ENCODE measurements around the gene MSRB3.
"Not testable (repeated sequence)": the region's sequence is repeated elsewhere in the genome, so short reads cannot be mapped to it uniquely, and the experiment has no call there.

MSRB3 gene

GRCh38 chr12:65292241-65292640, 13.8 kb downstream of the MSRB3 start:
- DNase-seq, result no peak

- DNase-seq, result no peak
Observed at GRCh38 chr12:65293735-65294134, 15.3 kb downstream of the MSRB3 start.

DNA sequence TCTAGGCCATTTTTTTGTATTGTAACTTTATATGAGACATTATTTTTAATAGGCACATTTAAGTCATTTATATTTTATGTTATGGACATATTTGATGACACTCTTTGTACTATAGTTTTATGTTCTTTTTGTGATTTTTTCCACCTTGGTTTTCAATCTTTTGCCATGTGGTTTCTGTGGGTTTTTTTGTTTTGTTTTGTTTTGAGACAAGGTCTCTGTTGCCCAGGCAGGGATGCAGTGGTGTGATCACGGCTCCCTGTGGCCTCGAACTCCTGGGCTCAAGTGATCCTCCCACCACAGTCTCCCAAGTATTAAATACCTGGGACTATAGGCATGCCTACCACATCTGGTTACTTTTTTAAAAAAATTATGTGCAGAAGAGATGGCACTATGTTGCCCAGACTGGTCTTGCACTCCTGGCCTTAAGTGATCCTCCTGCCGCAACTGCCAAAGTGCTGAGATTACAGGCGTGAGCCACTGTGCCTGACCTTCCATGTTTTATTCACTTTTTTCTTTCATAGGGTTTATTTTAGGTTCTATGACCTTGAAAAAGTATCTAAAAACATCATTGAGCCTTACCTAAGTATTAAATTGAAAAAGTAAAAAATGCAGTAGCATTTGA, 16.3 kb downstream of the MSRB3 start:
- DNase-seq, result no peak

- no peak for DNase-seq
Observed at GRCh38 chr12:65296508-65297265, 18.2 kb downstream of the MSRB3 start.

GRCh38 chr12:65300097-65300496, 21.6 kb downstream of the MSRB3 start:
- DNase-seq, result no peak

- peak in 1 of 2 experiments; percentile 31 for DNase-seq
Observed at GRCh38 chr12:65300679-65301349, 22.3 kb downstream of the MSRB3 start.

GRCh38 chr12:65302891-65303290, 24.4 kb downstream of the MSRB3 start:
- DNase-seq, result no peak

- DNase-seq, result no peak
Observed at GRCh38 chr12:65305346-65305950, 27.0 kb downstream of the MSRB3 start.

GRCh38 chr12:65306366-65307168, 28.1 kb downstream of the MSRB3 start:
- peak; percentile 21 to 36 for DNase-seq

GRCh38 chr12:65307169-65307501, 28.7 kb downstream of the MSRB3 start:
- no peak for DNase-seq

DNA sequence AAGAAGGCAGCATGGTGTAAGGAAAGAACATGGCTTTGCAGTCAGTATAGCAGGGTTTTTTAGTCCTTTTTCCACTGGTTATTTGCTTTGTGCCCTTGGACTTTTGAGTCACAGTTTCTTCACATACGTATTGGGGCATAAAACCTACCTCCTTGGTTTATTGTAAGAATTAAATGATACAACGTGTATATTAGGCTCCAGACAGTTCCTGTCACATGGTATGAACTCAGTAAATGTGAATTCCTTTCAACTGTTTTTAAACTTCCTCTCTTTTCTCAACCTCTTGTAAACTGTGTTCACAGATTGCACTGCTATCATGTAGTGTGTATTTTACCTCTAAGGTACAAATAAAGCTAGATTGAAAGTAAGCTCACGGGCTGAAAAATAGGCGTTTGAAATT, 29.5 kb downstream of the MSRB3 start:
- DNase-seq, result no peak

DNA sequence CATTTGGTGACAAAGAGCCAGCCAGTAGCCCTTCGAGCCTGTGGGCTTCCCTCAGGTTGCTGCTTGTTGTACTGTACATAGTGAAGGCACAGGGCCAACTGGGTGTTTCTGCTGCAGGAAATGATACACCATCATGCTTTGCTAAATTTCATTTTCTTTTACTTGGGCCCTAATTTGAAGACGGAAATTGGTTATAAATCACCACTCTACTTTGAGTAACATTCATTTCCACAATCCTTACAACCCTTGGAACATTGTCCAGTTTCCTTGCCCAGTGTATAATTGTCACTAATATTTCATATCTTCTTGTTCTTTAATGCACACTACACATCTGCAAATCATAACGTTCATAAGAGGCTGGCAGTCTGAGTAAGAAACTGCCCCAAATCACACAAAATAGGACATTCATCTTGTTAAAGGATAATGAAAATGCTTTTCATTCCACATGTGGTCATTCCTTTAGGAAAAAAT, 30.2 kb downstream of the MSRB3 start:
- DNase-seq, result no peak

DNA sequence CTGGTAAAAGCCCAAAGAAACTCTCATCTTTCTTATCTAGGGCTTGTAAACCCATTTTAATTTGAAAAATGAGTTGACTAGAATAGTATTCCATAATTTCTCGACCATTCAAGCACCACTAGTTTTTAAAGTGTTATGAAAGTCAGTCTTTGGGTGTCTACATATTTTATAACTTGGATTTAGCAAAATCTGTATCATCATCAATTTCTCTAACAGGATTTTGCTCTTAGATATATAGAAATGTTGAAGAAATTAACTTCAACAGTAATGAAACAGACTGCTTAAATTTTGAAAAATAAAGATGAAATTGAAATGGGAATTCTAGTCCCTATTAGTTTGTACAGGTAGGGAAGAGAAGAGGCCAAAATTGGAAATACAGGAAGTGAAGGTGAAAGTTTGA, 32.8 kb downstream of the MSRB3 start:
- no peak for DNase-seq

GRCh38 chr12:65313719-65314317, 35.3 kb downstream of the MSRB3 start:
- DNase-seq, result peak; percentile 14 to 22

DNA sequence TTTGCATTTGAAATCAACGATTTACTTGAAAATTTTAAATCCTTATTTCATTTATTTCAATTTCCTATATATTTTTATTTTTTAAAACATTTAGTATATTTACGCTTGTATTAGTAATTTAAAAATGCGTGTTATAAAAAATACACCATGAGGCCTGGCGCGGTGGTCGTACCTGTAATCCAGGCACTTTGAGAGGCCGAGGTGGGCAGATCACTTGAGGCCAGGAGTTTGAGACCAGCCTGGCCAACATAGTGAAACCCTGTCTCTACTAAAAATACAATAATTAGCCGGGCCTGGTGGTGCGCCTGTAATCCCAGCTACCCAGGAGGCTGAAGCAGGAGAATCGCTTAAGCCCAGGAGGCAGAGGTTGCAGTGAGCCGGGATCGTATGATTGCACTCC, 36.8 kb downstream of the MSRB3 start:
- not testable (repeated sequence) for DNase-seq

- no peak for DNase-seq
Observed at GRCh38 chr12:65318186-65318685, 39.8 kb downstream of the MSRB3 start.

DNA sequence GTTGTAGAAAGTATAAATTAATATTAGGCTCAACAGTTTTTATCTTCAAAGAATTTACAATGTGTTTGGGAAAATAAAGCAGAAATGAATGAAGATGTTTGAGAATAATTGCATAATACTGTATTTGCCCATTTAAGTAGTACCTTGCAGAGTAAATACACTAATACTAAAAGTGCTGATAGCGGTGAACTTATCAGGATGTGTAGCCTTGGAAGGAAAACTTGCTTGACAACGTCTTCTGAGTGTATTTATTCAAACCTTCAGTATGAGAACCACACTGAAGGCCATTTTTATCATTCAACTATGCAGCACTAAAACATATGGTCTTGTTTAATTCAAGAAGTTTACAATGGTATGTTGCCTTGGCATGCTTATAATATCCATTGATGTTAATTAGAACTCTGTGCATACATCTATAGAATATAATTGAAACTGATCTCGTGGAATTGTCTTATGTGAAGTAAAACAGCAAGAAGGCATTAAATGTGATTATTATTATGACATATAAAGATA, 41.3 kb downstream of the MSRB3 start:
- DNase-seq, result no peak

GRCh38 chr12:65323070-65323469, 44.6 kb downstream of the MSRB3 start:
- no peak for DNase-seq

- DNase-seq, result no peak
Observed at GRCh38 chr12:65324056-65324455, 45.6 kb downstream of the MSRB3 start.

DNA sequence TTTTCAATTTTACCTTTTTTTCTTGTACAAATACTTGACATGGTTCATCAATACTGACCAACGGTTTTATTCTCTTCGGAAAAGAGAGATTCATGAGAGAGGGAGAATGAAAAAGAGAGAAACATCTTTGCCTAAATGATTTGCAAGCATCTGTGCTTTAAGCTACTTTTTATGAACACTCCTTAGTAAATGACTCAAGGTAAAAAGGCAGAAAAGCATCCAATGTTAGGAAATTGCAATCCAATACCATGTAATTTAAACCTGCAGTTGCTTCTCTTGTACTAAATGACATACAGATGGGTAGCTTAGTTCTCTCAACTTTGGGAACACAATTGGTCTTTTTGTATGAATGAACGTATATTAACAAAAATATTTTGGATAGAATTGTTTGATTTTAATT, 46.1 kb downstream of the MSRB3 start:
- no peak for DNase-seq

- no peak for DNase-seq
Observed at GRCh38 chr12:65325183-65325582, 46.7 kb downstream of the MSRB3 start.

- no peak for DNase-seq
Observed at GRCh38 chr12:65326616-65327015, 48.1 kb downstream of the MSRB3 start.
